SW 1271 (cell line): ENCODE data around the gene SYNPO2.

Source experiments
- DNase-seq, 2 experiments: peaks; one replicate each; lab custom pipeline; 2025; lab: John Stamatoyannopoulos, UW

SYNPO2 gene

DNA sequence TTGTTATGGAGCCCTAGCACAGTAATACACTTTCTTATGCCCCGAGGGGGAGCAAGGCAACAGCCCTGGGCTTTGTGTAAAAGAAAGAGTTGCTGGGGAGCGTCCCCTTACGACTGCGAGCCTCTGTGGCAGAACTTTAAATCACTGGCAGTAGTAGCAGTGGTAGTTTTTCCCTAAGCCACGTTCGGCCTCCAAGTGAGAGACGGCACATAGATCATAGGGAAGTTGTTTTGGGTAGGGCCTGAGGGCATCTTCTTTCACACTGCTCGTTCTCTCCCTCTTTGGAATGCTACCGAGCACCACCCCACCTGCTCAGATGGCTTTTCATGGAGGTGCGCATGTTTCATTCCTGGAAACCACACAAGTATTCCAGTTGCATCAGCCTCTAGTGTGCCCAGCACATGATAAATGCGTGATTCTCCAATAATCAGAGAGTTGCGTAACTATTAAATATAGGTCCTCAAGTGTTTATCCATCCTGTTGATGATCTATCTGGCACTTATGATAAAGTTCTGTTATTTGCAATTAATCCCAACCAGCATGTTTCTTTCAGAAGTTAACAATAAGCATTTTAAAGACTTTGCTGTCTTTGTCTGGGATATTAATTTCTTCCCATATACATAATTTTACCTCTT, 7.0 kb upstream of the SYNPO2 start:
- no peak for DNase-seq

DNA sequence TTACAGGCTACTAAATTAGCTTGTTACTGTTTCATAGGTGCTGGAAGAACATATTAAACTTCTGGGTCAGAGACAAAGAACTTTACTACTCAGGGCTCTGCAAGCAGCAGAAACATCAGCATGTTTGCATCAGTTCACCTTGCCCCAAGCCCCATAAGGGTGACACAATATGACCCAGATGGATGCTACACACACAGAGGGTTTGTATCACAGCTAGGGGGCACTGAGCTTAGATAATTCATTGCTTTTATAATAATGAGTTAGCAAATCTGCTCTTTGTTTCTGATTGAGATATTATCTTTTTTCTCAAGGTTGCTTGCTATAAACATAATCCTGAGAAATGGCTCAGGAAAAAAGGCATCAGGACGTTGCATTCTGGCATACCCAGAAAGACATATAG, 4.8 kb upstream of the SYNPO2 start:
- no peak for DNase-seq

DNA sequence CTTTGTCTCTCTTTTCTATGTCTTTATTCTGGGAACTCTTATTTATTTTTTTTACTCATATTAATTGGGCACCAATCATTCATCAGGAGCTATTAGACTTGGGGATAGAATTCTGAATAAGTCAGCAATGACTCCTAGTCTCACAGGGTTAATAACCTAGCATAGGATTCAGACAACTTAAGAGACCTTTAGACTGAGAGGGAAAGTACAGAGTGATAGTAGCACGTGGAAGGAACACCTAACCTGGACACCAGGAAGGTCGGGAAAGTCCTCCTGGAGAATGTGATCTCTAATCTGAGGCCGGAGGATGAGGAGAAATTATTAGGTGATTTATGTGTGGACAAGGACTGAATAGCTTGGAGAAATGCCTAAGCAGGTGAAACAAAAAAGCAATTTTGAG, 3.9 kb upstream of the SYNPO2 start:
- no peak for DNase-seq

DNA sequence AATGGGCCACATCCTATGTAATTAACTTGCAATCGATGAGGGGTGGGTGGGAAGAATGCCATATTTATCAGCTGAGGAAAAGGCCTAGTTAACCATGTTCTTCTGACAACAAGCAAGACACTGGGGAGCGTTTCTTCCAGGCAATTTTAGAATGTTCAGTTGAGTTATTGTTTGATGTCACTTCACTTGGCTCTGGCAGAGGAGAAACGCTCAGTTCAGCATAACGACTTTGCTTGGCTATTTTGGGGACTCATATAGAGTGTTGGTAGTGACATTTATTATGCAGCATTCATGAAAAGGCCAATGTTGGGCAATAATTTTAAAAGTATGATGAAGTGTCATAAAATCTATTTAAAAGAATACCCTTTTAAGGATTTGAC, 648 bp downstream of the SYNPO2 start:
- no peak for DNase-seq

DNA sequence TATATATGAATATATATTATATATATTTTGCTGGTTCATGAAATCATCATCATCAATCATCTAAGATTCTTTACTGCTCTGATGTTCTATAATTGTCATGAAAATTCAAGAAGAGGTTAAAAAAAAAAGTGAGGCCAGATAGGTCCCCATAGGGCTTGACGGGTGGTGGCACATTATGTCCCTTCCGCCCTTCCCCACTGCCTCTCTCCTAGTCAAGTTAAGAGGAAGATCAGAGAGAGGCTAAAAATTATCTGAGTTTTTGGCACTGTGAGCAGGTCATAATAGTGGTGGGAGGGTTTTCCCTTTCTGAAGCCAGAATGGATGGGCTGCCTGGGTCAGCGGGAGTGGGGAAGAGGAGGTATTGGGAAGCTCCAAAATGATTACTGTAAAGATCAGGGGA, 5.4 kb downstream of the SYNPO2 start:
- DNase-seq = no peak

DNA sequence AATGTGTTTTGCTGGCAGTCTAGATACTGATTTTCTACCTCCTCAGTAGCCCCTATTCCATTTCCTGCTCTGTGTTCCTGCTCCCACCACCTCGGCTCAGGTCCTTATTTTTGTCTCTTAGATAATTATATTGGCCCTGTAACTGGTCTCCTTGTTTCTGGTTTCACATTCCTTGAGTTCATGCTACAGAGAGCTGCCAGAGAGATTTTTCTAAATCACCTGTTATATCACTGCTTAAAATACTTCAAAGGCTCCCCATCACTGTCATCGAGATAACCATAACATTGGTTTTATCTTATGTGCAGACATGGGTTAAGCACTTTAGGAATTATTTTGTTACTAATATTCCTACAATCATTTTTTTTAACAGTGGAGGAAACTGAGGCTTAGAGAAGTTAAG, 9.6 kb downstream of the SYNPO2 start:
- DNase-seq = no peak

DNA sequence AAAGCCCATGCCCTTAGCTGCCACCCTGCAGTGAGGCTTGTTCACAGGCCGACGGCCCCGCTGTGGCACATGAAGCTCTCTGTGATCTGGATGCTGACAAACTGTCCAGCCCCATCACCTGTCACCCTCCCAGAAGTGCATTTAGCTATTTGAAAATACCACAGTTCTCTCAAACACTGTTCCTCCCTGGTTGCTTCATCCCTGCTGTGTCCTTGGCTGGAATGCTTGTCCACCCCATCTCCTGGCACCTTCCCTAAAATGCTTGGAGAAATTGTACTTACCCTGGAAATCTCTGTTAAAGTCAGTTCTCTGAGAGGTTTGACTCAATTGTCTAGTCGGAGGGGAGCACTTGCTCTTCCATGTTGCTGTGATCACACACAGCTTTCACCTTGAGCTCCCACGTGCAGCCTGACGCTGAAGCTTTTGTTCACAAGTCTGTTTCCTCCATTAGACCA, 10.1 kb downstream of the SYNPO2 start:
- no peak for DNase-seq

DNA sequence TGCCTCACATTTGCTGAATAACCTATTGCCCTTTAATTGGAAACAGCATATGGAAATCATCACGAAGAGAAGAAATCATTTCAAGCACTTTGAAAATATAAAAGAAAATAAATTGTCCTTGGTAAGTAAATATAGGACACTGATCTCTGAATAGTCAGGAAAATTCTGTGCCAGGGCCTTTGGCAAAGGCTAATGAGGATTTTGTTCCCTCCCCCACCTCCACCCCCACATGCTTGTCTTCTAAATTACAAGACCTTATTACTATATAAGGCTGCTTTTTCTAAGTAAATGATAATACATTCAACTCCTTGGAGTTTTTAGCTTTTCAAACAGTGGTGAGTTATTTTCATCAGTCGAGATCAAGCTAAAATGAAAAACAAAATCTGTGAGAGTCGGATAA, 15.8 kb downstream of the SYNPO2 start:
- no peak for DNase-seq

DNA sequence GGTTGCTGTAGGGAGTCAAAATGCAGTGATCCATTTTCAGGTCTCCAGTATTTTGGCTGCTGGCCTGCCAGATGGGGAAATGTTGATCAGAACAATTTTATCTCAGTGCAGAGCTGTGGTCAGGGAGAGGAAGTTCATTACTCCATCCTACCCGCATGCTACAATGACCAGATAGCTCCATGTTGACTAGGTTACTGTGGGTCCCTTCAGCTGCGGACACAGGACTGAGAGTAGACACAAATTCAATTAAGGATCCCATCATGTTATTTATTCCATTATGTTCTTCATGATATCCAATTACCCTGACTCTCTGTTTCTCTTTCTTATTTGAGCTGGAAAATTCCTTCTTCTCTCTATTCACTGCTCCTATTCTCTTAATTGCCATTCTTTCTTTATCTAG, 16.3 kb downstream of the SYNPO2 start:
- DNase-seq = no peak

DNA sequence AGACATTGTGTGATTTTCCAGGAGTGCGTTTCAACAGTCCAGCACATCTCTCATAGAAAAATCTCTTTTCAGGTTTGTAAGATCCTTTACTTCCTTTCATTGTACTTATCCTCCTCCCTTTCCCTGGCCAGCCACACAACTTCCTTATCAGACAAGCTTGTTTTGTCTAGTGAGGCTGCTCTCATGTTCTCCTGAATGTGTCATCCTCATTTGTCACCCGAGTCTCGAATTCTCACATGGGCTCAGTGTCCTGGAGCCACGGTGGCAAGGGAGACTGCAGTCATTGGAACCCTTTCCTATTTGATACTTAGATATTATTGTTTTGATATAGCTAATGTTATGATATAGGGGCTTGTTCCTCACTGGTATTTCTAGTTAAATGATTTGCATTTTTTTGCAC, 16.9 kb downstream of the SYNPO2 start:
- DNase-seq = no peak

DNA sequence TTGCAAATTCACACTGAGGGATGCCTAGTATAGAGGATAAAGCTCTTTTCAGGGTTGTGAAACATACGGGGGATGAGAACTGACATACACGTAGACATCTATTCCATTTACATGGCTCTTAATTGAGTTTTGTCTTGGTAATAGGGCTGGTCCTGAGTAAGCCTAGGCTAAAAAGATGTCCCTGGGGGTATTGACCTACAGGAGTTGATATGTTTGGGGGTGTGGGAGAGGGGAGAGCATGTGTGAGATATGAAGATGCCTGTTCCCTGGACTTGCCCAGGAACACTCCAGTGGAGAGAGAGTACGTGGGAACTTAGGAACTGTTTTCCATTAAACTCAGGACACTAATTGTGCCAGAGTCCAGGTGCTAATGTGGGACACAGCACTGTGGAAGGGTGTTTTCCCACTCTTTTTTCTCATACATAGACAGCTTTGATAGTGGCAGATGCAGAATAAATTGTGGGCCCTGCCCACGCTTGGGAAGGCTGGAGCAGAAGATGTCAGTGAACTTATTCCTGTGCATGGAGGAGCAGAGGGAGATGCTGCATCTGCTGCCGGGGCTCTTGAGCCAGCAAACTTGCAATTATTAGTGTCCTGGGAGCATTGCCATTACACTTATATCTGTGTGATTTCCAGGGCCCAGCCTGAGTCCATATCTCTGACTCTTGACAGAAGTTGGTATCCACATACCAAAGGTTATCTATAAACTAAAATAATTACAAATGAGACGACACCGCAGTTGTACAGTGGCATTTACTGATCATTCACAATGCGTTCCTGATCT, 20.7 kb downstream of the SYNPO2 start:
- no peak for DNase-seq

DNA sequence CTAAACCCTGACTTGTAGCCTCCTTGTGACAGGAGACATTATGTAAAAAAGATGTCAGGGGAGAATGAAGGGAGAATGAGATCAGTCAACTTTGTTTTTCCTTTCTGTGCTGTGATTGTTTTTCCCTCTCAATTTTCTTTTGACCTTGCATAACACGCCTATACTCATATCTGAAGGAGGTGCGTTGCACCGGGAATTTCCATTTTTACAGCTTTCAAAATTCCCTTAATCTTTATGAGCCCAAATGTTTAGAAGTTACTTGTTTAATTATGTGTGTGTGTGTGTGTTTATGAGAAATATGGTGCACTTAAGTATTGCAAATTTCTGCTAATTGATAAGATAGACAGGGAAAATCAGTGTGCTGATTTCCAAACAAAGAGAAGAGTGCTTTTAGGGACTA, 21.6 kb downstream of the SYNPO2 start:
- DNase-seq = no peak

DNA sequence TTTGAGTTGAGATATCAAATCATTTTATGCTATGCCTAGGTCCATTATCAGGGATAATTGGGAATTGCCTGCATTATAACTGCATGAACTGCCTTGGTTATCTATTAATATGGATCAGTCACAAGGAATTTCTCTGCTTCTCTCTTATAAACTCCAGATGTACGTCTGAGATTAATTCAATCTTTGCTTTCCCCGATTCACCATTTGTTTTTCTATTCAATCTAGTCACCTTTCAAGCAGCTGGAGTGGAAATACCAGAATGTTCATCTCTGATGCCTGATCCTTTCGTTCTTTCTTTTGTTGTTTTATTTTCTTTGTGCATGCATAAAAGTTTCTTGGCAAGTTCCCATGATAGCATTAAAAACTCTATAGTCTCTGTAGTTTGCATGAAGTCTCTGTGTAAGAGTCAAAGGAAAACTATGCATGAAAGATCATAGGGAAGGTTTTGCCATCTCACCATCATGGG, 22.6 kb downstream of the SYNPO2 start:
- no peak for DNase-seq

DNA sequence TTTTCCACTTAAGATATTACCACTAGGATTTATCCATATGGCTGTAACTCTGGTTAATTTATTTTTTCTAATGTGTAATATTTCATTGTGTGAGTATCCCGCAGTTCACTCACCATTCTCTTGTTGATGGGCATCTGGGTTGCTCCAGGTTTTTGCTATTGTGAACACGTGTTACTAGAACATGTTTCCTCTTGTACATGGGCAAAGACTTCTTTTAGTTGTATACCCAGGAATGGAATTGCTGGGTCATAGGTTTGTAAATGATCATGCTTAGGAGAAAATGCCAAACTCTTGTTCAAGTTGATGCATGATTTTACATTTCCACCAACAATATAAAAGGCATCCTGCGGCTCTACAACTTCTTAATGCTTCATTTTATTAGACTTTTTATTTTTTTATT, 26.8 kb downstream of the SYNPO2 start:
- no peak for DNase-seq

DNA sequence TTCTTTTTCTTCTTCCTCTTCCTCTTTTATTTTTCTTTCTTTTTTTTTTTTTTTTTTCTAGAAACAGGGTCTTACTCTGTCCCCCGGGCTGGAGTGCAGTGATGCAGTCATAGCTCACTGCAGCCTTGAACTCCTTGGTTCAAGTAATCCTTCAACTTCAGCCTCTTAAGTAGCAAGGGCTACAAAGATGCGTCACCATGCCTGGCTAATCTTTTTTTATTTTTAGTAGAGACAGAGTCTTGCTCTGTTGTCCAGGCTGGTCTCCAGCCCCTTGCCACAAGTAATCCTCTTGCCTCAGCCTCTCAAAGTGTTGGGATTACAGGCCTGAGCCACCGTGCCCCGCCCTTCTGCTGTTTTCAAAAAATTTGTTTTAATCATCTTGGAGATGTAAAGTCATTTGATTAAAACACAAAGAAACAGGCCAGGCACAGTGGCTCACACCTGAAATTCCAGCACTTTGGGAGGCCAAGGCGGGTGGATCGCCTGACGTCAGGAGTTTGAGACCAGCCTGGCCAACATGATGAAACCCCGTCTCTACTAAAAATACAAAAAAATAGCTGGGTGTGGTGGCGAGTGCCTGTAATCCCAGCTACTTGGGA, 28.1 kb downstream of the SYNPO2 start:
- no peak for DNase-seq

DNA sequence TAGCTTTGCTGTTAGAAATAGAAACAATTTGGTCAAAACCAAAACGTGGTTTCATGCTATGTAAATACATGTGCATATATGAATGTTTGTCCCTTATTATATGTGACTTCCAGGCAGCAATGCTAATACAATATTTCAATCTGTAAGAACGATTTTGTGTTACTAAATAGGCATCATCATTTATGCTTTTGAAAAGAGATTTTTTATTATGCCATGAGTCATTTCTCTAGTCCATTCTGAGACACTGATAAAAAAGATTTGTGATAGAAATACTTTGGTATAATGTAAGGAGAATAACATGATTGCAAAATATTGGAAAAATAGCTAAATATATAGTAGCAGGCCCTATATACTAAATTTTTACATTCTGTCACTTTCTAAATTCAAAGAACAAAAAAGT, 28.9 kb downstream of the SYNPO2 start:
- no peak for DNase-seq

DNA sequence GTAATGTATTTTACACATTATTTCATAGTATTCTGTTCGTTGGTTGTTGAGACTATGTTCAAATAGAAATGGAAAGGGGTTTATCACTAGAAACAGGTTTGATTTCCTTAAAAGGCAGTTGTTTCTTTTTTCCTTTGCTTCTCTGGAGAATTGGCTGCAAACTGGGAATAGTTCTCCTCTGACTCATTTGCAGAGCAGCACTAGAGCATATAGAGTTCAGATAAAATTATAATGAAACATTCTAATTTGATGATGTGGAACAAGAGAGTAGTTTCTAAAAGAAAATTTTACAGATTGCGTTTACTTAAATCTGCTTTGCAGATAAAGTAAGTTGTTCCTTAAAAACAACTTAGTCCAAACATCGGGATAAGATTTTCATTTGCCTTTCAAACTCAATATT, 29.7 kb downstream of the SYNPO2 start:
- peak in 1 of 2 experiments; percentile 19 for DNase-seq

DNA sequence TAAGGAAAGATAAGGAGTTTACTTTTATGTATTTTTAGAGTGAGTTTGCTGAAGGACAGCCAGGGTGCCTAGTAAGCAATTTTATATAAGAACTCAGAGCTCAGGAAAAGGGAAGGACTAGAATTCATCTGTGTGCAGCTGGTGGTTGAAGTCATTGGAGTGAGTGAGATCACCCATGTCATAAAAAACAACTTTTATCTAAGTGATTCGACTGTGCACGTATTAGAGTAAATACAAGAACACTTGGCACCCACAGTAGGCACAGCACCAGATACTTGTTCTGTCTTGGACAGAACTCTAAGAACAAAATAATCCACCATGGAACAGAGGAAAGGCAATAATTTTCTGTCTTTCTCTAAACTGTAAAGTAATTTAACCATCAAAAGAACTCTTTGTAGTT, 31.6 kb downstream of the SYNPO2 start:
- no peak for DNase-seq

DNA sequence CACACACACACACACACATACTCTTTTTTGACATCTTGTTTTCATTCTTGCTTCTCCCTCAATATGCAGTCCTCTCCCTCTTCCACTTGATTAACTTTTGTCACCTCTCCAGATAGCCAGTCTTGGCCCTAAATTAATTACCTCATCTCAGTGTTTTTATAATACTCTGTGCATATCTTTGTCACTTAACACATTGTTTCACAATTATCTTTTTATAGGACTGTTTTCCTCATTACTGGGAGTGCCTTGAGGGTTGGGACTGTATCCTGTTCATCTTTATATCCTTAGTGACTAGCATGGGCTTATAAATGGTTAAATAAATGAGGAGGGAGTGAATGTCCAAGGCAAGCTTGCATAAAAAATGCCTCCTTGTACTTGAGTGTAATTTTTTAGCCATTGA, 33.1 kb downstream of the SYNPO2 start:
- DNase-seq = no peak

DNA sequence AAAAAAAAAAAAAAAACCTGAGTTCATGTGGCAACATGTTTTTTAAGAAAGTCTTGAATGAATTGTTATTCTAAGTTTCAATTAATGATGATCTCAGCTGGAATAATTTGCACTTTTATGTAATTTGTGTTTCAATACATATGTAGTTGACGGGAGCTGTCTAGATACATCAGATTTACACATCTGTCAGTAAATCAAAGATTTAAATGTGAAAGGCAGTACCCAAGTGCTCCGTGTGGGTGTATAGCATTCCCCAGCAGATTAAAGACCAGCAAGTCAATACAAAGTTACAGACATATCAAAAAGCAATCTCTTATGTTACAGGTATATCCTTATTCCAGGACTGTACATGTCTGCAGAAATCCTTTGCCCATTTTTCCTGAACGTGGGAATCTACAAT, 35.2 kb downstream of the SYNPO2 start:
- no peak for DNase-seq

DNA sequence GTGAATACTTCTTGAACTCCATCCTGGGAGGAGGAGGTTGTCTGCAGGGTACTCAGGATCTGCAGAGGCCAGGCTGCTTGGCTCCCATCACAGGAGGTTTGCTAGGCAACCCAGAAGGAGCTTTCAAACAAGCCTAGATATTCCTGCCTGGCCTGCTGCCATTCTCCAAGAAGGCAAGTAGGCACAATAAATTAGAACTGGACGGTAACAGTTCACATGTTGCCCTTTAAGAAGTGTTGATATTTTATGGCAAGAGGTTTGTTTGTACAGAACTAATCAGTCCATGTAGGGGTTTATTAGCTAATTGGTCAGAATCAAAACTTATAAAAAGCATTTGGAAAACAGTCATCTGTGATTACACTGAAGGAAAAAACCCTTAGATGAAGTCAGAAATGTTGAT, 39.3 kb downstream of the SYNPO2 start:
- no peak for DNase-seq

DNA sequence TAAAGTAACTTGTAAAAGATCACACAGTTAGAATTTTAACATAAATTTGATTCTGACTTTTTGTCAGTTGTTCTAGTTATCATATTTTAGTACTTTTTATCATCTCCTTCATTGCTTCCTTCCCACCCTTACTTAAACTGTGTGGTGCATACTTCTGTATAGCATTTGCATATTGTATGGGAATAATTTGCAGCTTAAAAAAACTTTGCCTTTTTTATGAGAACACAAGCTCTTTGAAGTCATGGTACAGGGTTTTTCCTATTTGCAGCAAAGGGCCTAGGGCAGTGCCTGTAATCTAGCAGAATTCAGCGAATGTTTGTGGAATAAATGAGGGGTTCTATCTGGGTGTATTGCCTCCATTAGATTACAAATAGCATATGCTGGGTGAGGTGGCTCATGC, 41.6 kb downstream of the SYNPO2 start:
- DNase-seq = no peak

DNA sequence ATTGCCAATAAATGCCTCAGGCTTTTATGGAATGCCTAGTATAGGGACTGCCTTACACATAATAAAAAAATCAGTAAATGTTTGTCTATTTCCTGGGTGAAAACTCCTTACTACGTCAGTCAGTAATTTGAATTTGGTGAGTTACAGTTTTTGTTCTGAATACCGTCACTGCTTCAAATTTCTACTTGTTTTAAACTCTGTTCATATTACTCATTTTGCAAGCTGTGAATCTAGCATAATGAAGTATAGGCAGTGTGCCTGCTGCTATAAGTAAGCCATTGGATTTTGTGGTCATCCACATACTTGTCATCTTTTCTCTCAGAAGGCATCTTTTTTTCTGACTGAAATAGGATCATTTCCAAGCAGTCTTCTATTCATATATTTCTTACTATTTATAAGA, 43.1 kb downstream of the SYNPO2 start:
- DNase-seq = no peak
